HepG2 (cell line): ENCODE results near the gene LZTS2. TPM values are rescaled to one million over a fixed set of nuclear protein-coding genes. Genes with fewer than 3 reads are reported as not detected.

Experiments used
- ATAC-seq: fragments of 200-7000 bp; cut with Tn5 transposase; 3 replicates; pipeline ENCODE4 v1.9.1; 2020; ENCODE audit warnings: mild to moderate bottlenecking, moderate library complexity
- BruUV-seq: library from RNA; stranded (reverse); fragments of 400-500 nt; replicated peaks from 2 replicates; lab custom pipeline; 2021; lab: Mats Ljungman, UMichigan
- CTCF ChIA-PET: fragments of 300-600 bp; formaldehyde crosslinking; extraction: SDS; loops from one replicate; lab custom pipeline; 2021; ENCODE audit warnings: low total read pairs, inconsistent platforms, low intra/inter-chr PET ratio; lab: Yijun Ruan, JAX
- POLR2A ChIA-PET: fragments of 350-600 bp; sonication (Branson Sonifier 250); formaldehyde crosslinking; loops from one replicate; lab custom pipeline; 2020; ENCODE audit warnings: antibody characterized with exemption, inconsistent platforms; lab: Yijun Ruan, JAX
- DNase-seq: peaks from one replicate; pipeline ENCODE4 v3.0.0-alpha.2; 2015; ENCODE audit warnings: low spot score
- FAIRE-seq: peaks from 3 replicates; lab custom pipeline; 2011; peaks lifted over from hg19 to GRCh38; lab: Jason Lieb, UNC
- H2AFZ ChIP-seq: one replicate; pipeline ENCODE4 v1.6.1; 2011; ENCODE audit warnings: low read length, inconsistent platforms
- H3K27ac ChIP-seq: fragments of 300-600 bp; 3 replicates; pipeline ENCODE4 v1.8.0; 2011; ENCODE audit warnings: mixed run types, mild to moderate bottlenecking, mixed read lengths, low read length, inconsistent platforms; ENCODE audit not compliant: insufficient read depth; ENCODE audit errors: extremely low read length
- H3K27me3 ChIP-seq, 2 experiments: fragments of 200-600 bp in 1 of 2; 2 replicates in 1 of 2; 3 replicates in 1 of 2; pipeline versions ENCODE4 v1.6.0 to v1.8.0; 2011; ENCODE audit warnings: low read length in 2 of 2, mild to moderate bottlenecking in 2 of 2, moderate library complexity in 2 of 2, inconsistent platforms in 1 of 2; ENCODE audit not compliant: insufficient read depth in 2 of 2, control insufficient read depth in 1 of 2
- H3K36me3 ChIP-seq, 2 experiments: fragments of 200-600 bp in 1 of 2; replicated peaks in 1 of 2; 2 replicates in 1 of 2; 3 replicates in 1 of 2; pipeline versions ENCODE4 v1.5.1 to v1.8.0; 2011; ENCODE audit warnings: low read length in 2 of 2, inconsistent platforms in 1 of 2; ENCODE audit not compliant: insufficient read depth in 2 of 2, control insufficient read depth in 1 of 2
- H3K4me1 ChIP-seq: 2 replicates; pipeline ENCODE4 v1.5.1; 2012; ENCODE audit warnings: low read length, inconsistent platforms; ENCODE audit not compliant: insufficient read depth
- H3K4me2 ChIP-seq: 2 replicates; pipeline ENCODE4 v1.6.0; 2011; ENCODE audit warnings: low read depth, low read length, inconsistent platforms
- H3K4me3 ChIP-seq, 3 experiments: fragments of 200-600 bp in 1 of 3; sonication (generic), shearing (Covaris generic) in 1 of 3; replicated peaks in 1 of 3; 2 replicates each; pipeline ENCODE4 v1.5.1; 2011 to 2016; ENCODE audit warnings: low read length in 3 of 3, inconsistent platforms in 2 of 3, low read depth in 2 of 3, mild to moderate bottlenecking in 2 of 3, control low read depth in 1 of 3, mixed read lengths in 1 of 3; ENCODE audit not compliant: insufficient read depth in 1 of 3
- H3K79me2 ChIP-seq: one replicate; pipeline ENCODE4 v1.6.1; 2011; ENCODE audit warnings: low read length, inconsistent platforms; ENCODE audit not compliant: insufficient read depth
- H3K9ac ChIP-seq: 2 replicates; pipeline ENCODE4 v1.6.0; 2011; ENCODE audit warnings: mild to moderate bottlenecking, low read depth, low read length, inconsistent platforms; ENCODE audit not compliant: insufficient read depth
- H3K9me3 ChIP-seq: 2 replicates; pipeline ENCODE4 v1.5.1; 2012; ENCODE audit warnings: mild to moderate bottlenecking, low read length
- H4K20me1 ChIP-seq: 2 replicates; pipeline ENCODE4 v1.6.0; 2011; ENCODE audit warnings: inconsistent platforms, mild to moderate bottlenecking, low read length, moderate library complexity; ENCODE audit not compliant: insufficient read depth
- CAMTA2 ChIP-seq: sonication (generic); formaldehyde crosslinking; IDR thresholded peaks from 2 replicates; pipeline ENCODE4 v1.4.0; 2020; ENCODE audit warnings: mild to moderate bottlenecking, missing genetic modification reagents, borderline replicate concordance
- KAT7 ChIP-seq: IDR thresholded peaks from 2 replicates; pipeline ENCODE4 v1.6.1; 2018; ENCODE audit warnings: borderline replicate concordance, missing compliant biosample characterization
- KDM3A ChIP-seq: IDR thresholded peaks from 2 replicates; pipeline ENCODE4 v1.6.1; 2018; ENCODE audit warnings: low read depth, missing compliant biosample characterization
- NR2F6 ChIP-seq, 2 experiments: IDR thresholded peaks; 2 replicates each; pipeline ENCODE4 v1.6.1; 2016; ENCODE audit warnings: antibody characterized with exemption in 1 of 2, mild to moderate bottlenecking in 1 of 2
- NR3C1 ChIP-seq: sonication (generic); formaldehyde crosslinking; IDR thresholded peaks from 2 replicates; pipeline ENCODE4 v1.4.0; 2020; ENCODE audit warnings: missing genetic modification reagents
- RBM39 ChIP-seq: fragments of 200-400 bp; formaldehyde crosslinking; IDR thresholded peaks from one replicate; pipeline ENCODE4 v1.6.1; 2018; ENCODE audit warnings: antibody characterized with exemption, mild to moderate bottlenecking, low read depth, low read length; ENCODE audit not compliant: poor library complexity, severe bottlenecking
- RELA ChIP-seq: sonication (generic); formaldehyde crosslinking; IDR thresholded peaks from 2 replicates; pipeline ENCODE4 v1.4.0; 2020; ENCODE audit warnings: missing genetic modification reagents
- ZNF451 ChIP-seq: sonication (generic); formaldehyde crosslinking; IDR thresholded peaks from 2 replicates; pipeline ENCODE4 v1.5.0; 2020; ENCODE audit warnings: mild to moderate bottlenecking, missing genetic modification reagents
- ZNF550 ChIP-seq: sonication (generic); formaldehyde crosslinking; IDR thresholded peaks from 2 replicates; pipeline ENCODE4 v1.4.0; 2020; ENCODE audit warnings: mild to moderate bottlenecking, missing genetic modification reagents, borderline replicate concordance
- ZNF607 ChIP-seq: sonication (generic); formaldehyde crosslinking; IDR thresholded peaks from 2 replicates; pipeline ENCODE4 v1.5.1; 2020; ENCODE audit warnings: missing genetic modification reagents, mild to moderate bottlenecking, borderline replicate concordance
- ZNF782 ChIP-seq: sonication (generic); formaldehyde crosslinking; IDR thresholded peaks from 2 replicates; pipeline ENCODE4 v1.4.0; 2020; ENCODE audit warnings: missing genetic modification reagents, mild to moderate bottlenecking, borderline replicate concordance
- ZNF841 ChIP-seq: sonication (generic); formaldehyde crosslinking; IDR thresholded peaks from 2 replicates; pipeline ENCODE4 v1.8.1; 2023; ENCODE audit warnings: missing genetic modification reagents, borderline replicate concordance
- in situ Hi-C: cut with HindIII; loops from 2 replicates; pipeline ENCODE4 v1.10.0; 2017; ENCODE audit warnings: low pct_unique_long_range_greater_than_20kb; ENCODE audit not compliant: extremely low pct_ligation_motif_present
- intact Hi-C: fragments of 100-400 bp; cut with micrococcal nuclease; formaldehyde crosslinking; loops from one replicate; pipeline ENCODE4 v1.10.0; 2022; ENCODE audit not compliant: unreplicated experiment
- polyA plus RNA-seq, 8 experiments: library from polyadenylated mRNA; depleted of rRNA in 3 of 8; stranded (reverse) in 7 of 8; unstranded in 1 of 8; fragments of >200 nt; fragmentation: Illumina TruSeq in 4 of 8; extraction: Trizol in 4 of 8; gene quantifications; 2 replicates each; pipeline versions ENCODE4 v1.2.1 to v1.2.3, GENCODE V29; 2011 to 2016; ENCODE audit warnings: low read depth in 4 of 8, missing spikeins in 1 of 8, mixed read lengths in 1 of 8; ENCODE audit not compliant: insufficient read depth in 1 of 8
- total RNA-seq, 5 experiments: library from RNA; depleted of rRNA; stranded (reverse); fragments of >200 nt; fragmentation: Illumina TruSeq; extraction: Trizol; gene quantifications; 2 replicates each; pipeline ENCODE4 v1.2.3, GENCODE V29; 2016; ENCODE audit warnings: low read depth in 1 of 5
- TF ChIP-seq, protein P1 (sequence below), 2 experiments: sonication (generic) in 1 of 2; formaldehyde crosslinking in 1 of 2; IDR thresholded peaks; 2 replicates each; pipeline versions ENCODE4 v1.4.0 to v1.6.1; 2016 to 2020; ENCODE audit warnings: borderline replicate concordance in 1 of 2, low read depth in 1 of 2, mild to moderate bottlenecking in 1 of 2, missing genetic modification reagents in 1 of 2
- TF ChIP-seq, protein P2 (sequence below): sonication (generic); formaldehyde crosslinking; IDR thresholded peaks from 2 replicates; pipeline ENCODE4 v1.4.0; 2020; ENCODE audit warnings: missing genetic modification reagents, borderline replicate concordance
- TF ChIP-seq, protein P3 (sequence below): sonication (generic); formaldehyde crosslinking; IDR thresholded peaks from 2 replicates; pipeline ENCODE4 v1.4.0; 2020; ENCODE audit warnings: missing genetic modification reagents

Gene LZTS2
- total and polyA plus RNA-seq, 2 of the 13 experiments (the other 11 are each of a cell fraction or from before 2014, with no cell fraction given) = 43.6 to 65.6 TPM

- TF ChIP-seq, protein P1, sequence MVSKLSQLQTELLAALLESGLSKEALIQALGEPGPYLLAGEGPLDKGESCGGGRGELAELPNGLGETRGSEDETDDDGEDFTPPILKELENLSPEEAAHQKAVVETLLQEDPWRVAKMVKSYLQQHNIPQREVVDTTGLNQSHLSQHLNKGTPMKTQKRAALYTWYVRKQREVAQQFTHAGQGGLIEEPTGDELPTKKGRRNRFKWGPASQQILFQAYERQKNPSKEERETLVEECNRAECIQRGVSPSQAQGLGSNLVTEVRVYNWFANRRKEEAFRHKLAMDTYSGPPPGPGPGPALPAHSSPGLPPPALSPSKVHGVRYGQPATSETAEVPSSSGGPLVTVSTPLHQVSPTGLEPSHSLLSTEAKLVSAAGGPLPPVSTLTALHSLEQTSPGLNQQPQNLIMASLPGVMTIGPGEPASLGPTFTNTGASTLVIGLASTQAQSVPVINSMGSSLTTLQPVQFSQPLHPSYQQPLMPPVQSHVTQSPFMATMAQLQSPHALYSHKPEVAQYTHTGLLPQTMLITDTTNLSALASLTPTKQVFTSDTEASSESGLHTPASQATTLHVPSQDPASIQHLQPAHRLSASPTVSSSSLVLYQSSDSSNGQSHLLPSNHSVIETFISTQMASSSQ (IDR thresholded peaks at IDR 0.05; ENCODE audit: low read depth) = no peak
- TF ChIP-seq, protein P1 (CRISPR knock-in tag; IDR thresholded peaks at IDR 0.05; ENCODE audit: borderline replicate concordance) = no peak
- no peak for TF ChIP-seq ZNF841
Measured at GRCh38 chr10:101052285-101052684, 52.7 kb downstream of the LZTS2 start (continued).

- Histone ChIP-seq H3K4me1 (peaks cover 58% of the 10 kb centered on the region), H4K20me1 (no peaks in the 10 kb centered on the region), H3K27ac (no peak overlapping the region), H3K4me3 (no peak overlapping the region), H3K27me3 (no peaks in the 10 kb centered on the region), H3K79me2 (peaks cover 9% of the 10 kb centered on the region), H3K9ac (no peak overlapping the region), H3K9me3 (no peaks in the 10 kb centered on the region), H3K4me2 (no peak overlapping the region), H3K36me3 (0 out of 5 replicates have a peak, but pooled peaks cover 0 to 2% of the 10 kb centered on the region in 2 experiments), H2AFZ (no peak overlapping the region)
- in situ Hi-C loops = no loop called here
- FAIRE-seq (no peak), DNase-seq (no peak), ATAC-seq (no peak)
- BruUV-seq = no TSS peak
- POLR2A ChIA-PET = no interaction called here
- CTCF ChIA-PET = interaction anchor here (0.6 kb wide), 1 partner anchor 57 kb away, joined by 3 read pairs; no protein-coding TSS in a partner anchor
- intact Hi-C loops = no loop called here
- TF ChIP-seq NR2F6 (IDR thresholded peaks at IDR 0.05) (no peak), NR2F6 (CRISPR knock-in tag; IDR thresholded peaks at IDR 0.05) (no peak), ZNF550 (no peak), CAMTA2 (CRISPR knock-in tag) (no peak), RBM39 (no peak), NR3C1 (CRISPR knock-in tag) (no peak), ZNF607 (CRISPR knock-in tag) (no peak), ZNF782 (CRISPR knock-in tag) (no peak), RELA (CRISPR knock-in tag) (no peak), KDM3A (CRISPR knock-in tag) (no peak), ZNF451 (CRISPR knock-in tag) (no peak), KAT7 (CRISPR knock-in tag) (no peak)
- TF ChIP-seq, protein P2, sequence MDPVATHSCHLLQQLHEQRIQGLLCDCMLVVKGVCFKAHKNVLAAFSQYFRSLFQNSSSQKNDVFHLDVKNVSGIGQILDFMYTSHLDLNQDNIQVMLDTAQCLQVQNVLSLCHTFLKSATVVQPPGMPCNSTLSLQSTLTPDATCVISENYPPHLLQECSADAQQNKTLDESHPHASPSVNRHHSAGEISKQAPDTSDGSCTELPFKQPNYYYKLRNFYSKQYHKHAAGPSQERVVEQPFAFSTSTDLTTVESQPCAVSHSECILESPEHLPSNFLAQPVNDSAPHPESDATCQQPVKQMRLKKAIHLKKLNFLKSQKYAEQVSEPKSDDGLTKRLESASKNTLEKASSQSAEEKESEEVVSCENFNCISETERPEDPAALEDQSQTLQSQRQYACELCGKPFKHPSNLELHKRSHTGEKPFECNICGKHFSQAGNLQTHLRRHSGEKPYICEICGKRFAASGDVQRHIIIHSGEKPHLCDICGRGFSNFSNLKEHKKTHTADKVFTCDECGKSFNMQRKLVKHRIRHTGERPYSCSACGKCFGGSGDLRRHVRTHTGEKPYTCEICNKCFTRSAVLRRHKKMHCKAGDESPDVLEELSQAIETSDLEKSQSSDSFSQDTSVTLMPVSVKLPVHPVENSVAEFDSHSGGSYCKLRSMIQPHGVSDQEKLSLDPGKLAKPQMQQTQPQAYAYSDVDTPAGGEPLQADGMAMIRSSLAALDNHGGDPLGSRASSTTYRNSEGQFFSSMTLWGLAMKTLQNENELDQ (CRISPR knock-in tag) = no peak
- TF ChIP-seq, protein P3, sequence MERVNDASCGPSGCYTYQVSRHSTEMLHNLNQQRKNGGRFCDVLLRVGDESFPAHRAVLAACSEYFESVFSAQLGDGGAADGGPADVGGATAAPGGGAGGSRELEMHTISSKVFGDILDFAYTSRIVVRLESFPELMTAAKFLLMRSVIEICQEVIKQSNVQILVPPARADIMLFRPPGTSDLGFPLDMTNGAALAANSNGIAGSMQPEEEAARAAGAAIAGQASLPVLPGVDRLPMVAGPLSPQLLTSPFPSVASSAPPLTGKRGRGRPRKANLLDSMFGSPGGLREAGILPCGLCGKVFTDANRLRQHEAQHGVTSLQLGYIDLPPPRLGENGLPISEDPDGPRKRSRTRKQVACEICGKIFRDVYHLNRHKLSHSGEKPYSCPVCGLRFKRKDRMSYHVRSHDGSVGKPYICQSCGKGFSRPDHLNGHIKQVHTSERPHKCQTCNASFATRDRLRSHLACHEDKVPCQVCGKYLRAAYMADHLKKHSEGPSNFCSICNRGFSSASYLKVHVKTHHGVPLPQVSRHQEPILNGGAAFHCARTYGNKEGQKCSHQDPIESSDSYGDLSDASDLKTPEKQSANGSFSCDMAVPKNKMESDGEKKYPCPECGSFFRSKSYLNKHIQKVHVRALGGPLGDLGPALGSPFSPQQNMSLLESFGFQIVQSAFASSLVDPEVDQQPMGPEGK = no peak
Measured at GRCh38 chr10:101053516-101053915, 53.9 kb downstream of the LZTS2 start.
